Neural progenitor cell (in vitro differentiated cells): ENCODE results near the gene XKR3.

ENCODE experiments used
- CTCF ChIP-seq: fragments of 200-600 bp; sonication (generic); IDR thresholded peaks from 2 replicates; pipeline ENCODE4 v1.5.1; 2017; ENCODE audit warnings: antibody characterized with exemption, mild to moderate bottlenecking
- EZH2 ChIP-seq: fragments of 200-600 bp; sonication (generic); IDR thresholded peaks from 2 replicates; pipeline ENCODE4 v1.6.1; 2017; ENCODE audit warnings: antibody characterized with exemption, mild to moderate bottlenecking, moderate library complexity
- EZH2phosphoT487 ChIP-seq: fragments of 200-600 bp; sonication (generic); IDR thresholded peaks from 2 replicates; pipeline ENCODE4 v1.6.1; 2017; ENCODE audit warnings: antibody characterized with exemption

- TF ChIP-seq EZH2, result no peak
- no peak for TF ChIP-seq CTCF
- no peak for TF ChIP-seq EZH2phosphoT487
Measured at GRCh38 chr22:16804882-16805281, 20.3 kb downstream of the XKR3 start.
